ENCODE results near the gene SPI1. TPM values are rescaled to one million over a fixed set of nuclear protein-coding genes. Genes with fewer than 3 reads are reported as not detected.

SPI1 gene
- total and polyA plus RNA-seq, 8 donors = 1.0 to 24.2 (median 5.6) TPM

DNA sequence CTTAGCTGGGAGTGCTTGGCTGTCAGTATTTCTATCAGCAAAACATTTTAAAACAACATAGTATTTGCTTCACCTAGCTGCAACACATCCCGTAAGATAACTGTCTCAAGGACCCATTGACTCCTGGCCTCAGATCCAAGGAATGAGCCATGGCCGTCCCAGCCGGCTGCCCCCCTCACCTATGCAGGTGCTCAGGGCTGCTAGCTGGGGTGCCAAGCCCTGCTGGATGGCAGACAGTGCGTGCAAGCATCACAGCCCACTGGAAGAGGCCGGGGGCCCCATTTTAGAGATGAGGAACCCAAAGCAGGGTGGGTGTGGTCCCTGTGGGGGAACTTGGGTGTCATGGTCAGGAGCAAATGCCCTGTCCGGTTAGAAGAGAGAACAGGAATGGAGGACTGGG lies 39.4 kb upstream of the SPI1 start:
- TF ChIP-seq CTCF (IDR thresholded peaks at IDR 0.05) = no peak
- Histone ChIP-seq H3K36me3 (peaks cover 0 to 48% (median 23%) of the 10 kb centered on the region in 3 donors), H3K4me3 (no peak overlapping the region), H3K27me3 (no peaks in the 10 kb centered on the region), H3K4me1 (peaks cover 0 to 8% (median 0%) of the 10 kb centered on the region in 3 donors), H3K9me3 (no peaks in the 10 kb centered on the region), H3K27ac (no peak overlapping the region)
- intact Hi-C loops (cut with DNase I) = no loop called here
- FAIRE-seq = no peak
- no peak for ATAC-seq
- WGBS, 2 donors = 88 to 92% methylated on average over 6 of the region's 6 CpGs
- DNase-seq = no peak

DNA sequence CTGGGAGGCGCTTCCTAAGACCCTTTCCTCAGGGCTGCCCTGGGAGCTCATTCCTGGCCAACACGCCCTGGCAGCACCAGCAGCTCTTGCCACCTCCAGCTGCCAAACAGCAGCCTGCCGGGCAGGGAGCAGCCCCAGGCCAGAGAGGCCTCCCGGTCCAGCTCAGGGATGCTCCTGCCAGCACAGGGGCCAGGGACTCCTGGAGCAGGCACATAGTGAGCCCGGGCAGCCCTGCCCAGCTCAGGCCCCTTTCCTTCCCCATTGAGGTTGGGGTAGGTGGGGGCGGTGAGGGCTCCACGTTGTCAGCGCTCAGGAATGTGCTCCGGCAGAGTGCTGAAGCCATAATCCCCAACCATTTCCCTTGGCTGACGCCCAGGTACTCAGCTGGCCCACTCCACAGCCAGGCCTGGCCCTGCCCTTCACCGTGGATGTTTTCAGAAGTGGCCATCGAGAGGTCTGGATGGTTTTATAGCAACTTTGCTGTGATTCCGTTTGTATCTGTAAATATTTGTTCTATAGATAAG lies 37.7 kb upstream of the SPI1 start:
- whole genome bisulfite sequencing, 2 donors = 27 to 32% methylated on average over 13 of the region's 13 CpGs
- Histone ChIP-seq H3K27me3 (no peaks in the 10 kb centered on the region), H3K4me1 (peaks cover 0 to 8% (median 0%) of the 10 kb centered on the region in 3 donors), H3K36me3 (peaks cover 0 to 40% (median 16%) of the 10 kb centered on the region in 3 donors), H3K27ac (peak overlapping the region; percentile 59 to 67 (median 64)), H3K9me3 (no peaks in the 10 kb centered on the region), H3K4me3 (no peak overlapping the region)
- ATAC-seq = peak; percentile 63 to 79 (median 73)
- TF ChIP-seq CTCF (IDR thresholded peaks at IDR 0.05) = no peak
- DNase-seq = peak in 4 of 6 donors; percentile 64 to 83 (median 74)
- intact Hi-C loops (cut with DNase I) = no loop called here
- no peak for FAIRE-seq

DNA sequence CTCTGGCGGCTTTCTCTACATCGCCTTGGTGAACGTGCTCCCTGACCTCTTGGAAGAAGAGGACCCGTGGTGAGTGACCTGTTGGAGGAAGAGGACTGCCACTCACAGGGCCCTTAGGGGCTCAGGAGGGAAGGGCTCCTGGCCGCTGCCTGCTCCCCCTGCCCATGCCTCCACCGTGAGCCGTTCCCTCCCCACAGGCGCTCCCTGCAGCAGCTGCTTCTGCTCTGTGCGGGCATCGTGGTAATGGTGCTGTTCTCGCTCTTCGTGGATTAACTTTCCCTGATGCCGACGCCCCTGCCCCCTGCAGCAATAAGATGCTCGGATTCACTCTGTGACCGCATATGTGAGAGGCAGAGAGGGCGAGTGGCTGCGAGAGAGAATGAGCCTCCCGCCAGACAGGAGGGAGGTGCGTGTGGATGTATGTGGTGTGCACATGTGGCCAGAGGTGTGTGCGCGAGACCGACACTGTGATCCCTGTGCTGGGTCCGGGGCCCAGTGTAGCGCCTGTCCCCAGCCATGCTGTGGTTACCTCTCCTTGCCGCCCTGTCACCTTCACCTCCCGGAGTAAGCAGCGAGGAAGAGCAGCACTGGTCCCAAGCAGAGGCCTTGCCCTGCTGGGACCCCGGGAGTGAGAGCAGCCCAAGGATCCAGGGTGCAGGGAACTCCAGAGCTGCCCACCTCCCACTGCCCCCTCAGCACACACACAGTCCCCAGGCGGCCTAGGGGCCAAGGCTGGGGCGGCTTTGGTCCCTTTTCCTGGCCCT lies 36.9 kb upstream of the SPI1 start:
- H3K36me3 ChIP-seq = peaks cover 0 to 32% (median 8%) of the 10 kb centered on the region in 3 donors
- H3K27ac ChIP-seq = peak overlapping the region; percentile 59 to 67 (median 64)
- no peak overlapping the region for H3K4me3 ChIP-seq
- no peak for ATAC-seq
- no peaks in the 10 kb centered on the region for H3K9me3 ChIP-seq
- TF ChIP-seq CTCF (IDR thresholded peaks at IDR 0.05) = no peak
- H3K27me3 ChIP-seq = no peaks in the 10 kb centered on the region
- intact Hi-C loops (cut with DNase I) = no loop called here
- DNase-seq = no peak
- no peak for FAIRE-seq
- 89 to 90% methylated on average over 31 of the region's 31 CpGs for WGBS, 2 donors
- peaks cover 0 to 8% (median 0%) of the 10 kb centered on the region in 3 donors for H3K4me1 ChIP-seq

GRCh38 chr11:47414685-47415070 lies 36.3 kb upstream of the SPI1 start:
- FAIRE-seq = no peak
- peak in 1 of 6 donors; percentile 82 for DNase-seq
- intact Hi-C loops (cut with DNase I) = no loop called here
- Histone ChIP-seq H3K27me3 (no peaks in the 10 kb centered on the region), H3K4me3 (no peak overlapping the region), H3K9me3 (no peaks in the 10 kb centered on the region), H3K27ac (no peak overlapping the region), H3K4me1 (peaks cover 0 to 10% (median 3%) of the 10 kb centered on the region in 3 donors), H3K36me3 (peaks cover 0 to 26% (median 7%) of the 10 kb centered on the region in 3 donors)
- TF ChIP-seq CTCF (IDR thresholded peaks at IDR 0.05) = no peak
- ATAC-seq = no peak
- 88 to 92% methylated on average over 18 to 19 of the region's 19 CpGs for WGBS, 2 donors
